Esophagus muscularis mucosa (tissue), 4 donors: ENCODE measurements around the gene TRABD2B. TPM values are rescaled to one million over a fixed set of nuclear protein-coding genes. Genes with fewer than 3 reads are reported as not detected.
A peak's percentile ranks its signal among the peaks of the same experiment; 100 is the strongest.

ENCODE experiments used
- DNase-seq: peaks from one replicate; pipeline ENCODE4 v3.0.0-alpha.2; 2017; ENCODE audit errors: extremely low spot score
- H3K27ac ChIP-seq, 4 donors: fragments of 200-600 bp; sonication (generic); replicated peaks in 1 of 4; 1 replicate in 3 of 4; 2 replicates in 1 of 4; pipeline ENCODE4 v1.5.1; 2016 to 2019; ENCODE audit warnings: mild to moderate bottlenecking in 1 of 4
- H3K27me3 ChIP-seq, 4 donors: fragments of 200-600 bp; sonication (generic); one replicate each; pipeline versions ENCODE4 v1.5.1 to v1.6.0; 2016 to 2019
- H3K36me3 ChIP-seq, 4 donors: fragments of 200-600 bp; sonication (generic); one replicate each; pipeline ENCODE4 v1.5.1; 2016 to 2019
- H3K4me1 ChIP-seq, 4 donors: fragments of 200-600 bp; sonication (generic); one replicate each; pipeline ENCODE4 v1.5.1; 2016 to 2019
- H3K4me3 ChIP-seq, 4 donors: fragments of 200-600 bp; sonication (generic); 1 replicate in 2 of 4; 2 replicates in 2 of 4; pipeline ENCODE4 v1.5.1; 2016 to 2019; ENCODE audit warnings: mild to moderate bottlenecking in 4 of 4, moderate library complexity in 1 of 4
- H3K9me3 ChIP-seq, 4 donors: fragments of 200-600 bp; sonication (generic); 1 replicate in 3 of 4; 2 replicates in 1 of 4; pipeline ENCODE4 v1.5.1; 2016 to 2019
- CTCF ChIP-seq, 3 experiments: fragments of 200-600 bp in 2 of 3; fragments of 450-650 bp in 1 of 3; sonication (generic) in 2 of 3; IDR thresholded peaks; one replicate each; pipeline ENCODE4 v1.5.1; 2017 to 2019; ENCODE audit warnings: antibody characterized with exemption in 3 of 3, mild to moderate bottlenecking in 2 of 3, moderate library complexity in 1 of 3
- EP300 ChIP-seq: sonication (generic); formaldehyde crosslinking; IDR thresholded peaks from one replicate; pipeline ENCODE4 v1.6.1; 2017; ENCODE audit warnings: antibody characterized with exemption
- POLR2A ChIP-seq: fragments of 450-650 bp; IDR thresholded peaks from one replicate; pipeline ENCODE4 v1.6.1; 2017; ENCODE audit warnings: antibody characterized with exemption, moderate library complexity, mild to moderate bottlenecking, low read depth
- POLR2AphosphoS5 ChIP-seq, 2 donors: sonication (generic); formaldehyde crosslinking; IDR thresholded peaks; one replicate each; pipeline ENCODE4 v1.6.1; 2017; ENCODE audit warnings: antibody characterized with exemption in 2 of 2
- WGBS: methylation state at CpG from one replicate; pipeline ENCODE4 v1.1.5; 2018; 5-methylcytosine and 5-hydroxymethylcytosine counted together
- intact Hi-C: fragments of 100-400 bp; cut with DNase I; formaldehyde crosslinking; loops from one replicate; pipeline ENCODE4 v1.15.1; 2023
- total RNA-seq, 4 donors: library from RNA; depleted of rRNA; stranded (reverse); fragments of >200 nt; gene quantifications; one replicate each; pipeline versions ENCODE4 v1.1.0 to v1.2.1, GENCODE V29; 2016

The TRABD2B gene
- total RNA-seq, 4 donors from 2014 or later = 4.0 to 7.6 (median 4.1) TPM

- intact Hi-C loops = no loop called here
- Histone ChIP-seq H3K36me3 (no peaks in the 10 kb centered on the region), H3K9me3 (no peaks in the 10 kb centered on the region), H3K4me3 (no peak overlapping the region), H3K27me3 (no peaks in the 10 kb centered on the region), H3K27ac (peak overlapping the region in 3 of 4 donors; percentile 17 to 24 (median 22)), H3K4me1 (peaks cover 0 to 30% (median 21%) of the 10 kb centered on the region in 4 donors)
- 100% methylated on average over 3 of the region's 6 CpGs for WGBS
- TF ChIP-seq CTCF (IDR thresholded peaks at IDR 0.05) (no peak), POLR2A (no peak), EP300 (no peak), POLR2AphosphoS5 (IDR thresholded peaks at IDR 0.05) (no peak)
- no peak for DNase-seq
Observed at GRCh38 chr1:47951545-47952235, 45.5 kb downstream of the TRABD2B start.

- Histone ChIP-seq H3K27me3 (no peaks in the 10 kb centered on the region), H3K9me3 (no peaks in the 10 kb centered on the region), H3K27ac (peak overlapping the region in 1 of 4 donors; percentile 22), H3K4me3 (no peak overlapping the region), H3K36me3 (no peaks in the 10 kb centered on the region), H3K4me1 (peaks cover 0 to 30% (median 21%) of the 10 kb centered on the region in 4 donors)
- TF ChIP-seq POLR2AphosphoS5 (IDR thresholded peaks at IDR 0.05) = no peak
- TF ChIP-seq EP300 = no peak
- no peak for TF ChIP-seq POLR2A
- TF ChIP-seq CTCF (IDR thresholded peaks at IDR 0.05) = no peak
- 95% methylated on average over 4 of the region's 8 CpGs for WGBS
- intact Hi-C loops = no loop called here
- DNase-seq = no peak
Observed at GRCh38 chr1:47951026-47951425, 46.2 kb downstream of the TRABD2B start.

GRCh38 chr1:47950471-47950870 lies 46.7 kb downstream of the TRABD2B start:
- WGBS = 40% methylated on average over 3 of the region's 3 CpGs
- intact Hi-C loops = no loop called here

GRCh38 chr1:47948126-47948525 lies 49.1 kb downstream of the TRABD2B start:
- no peaks in the 10 kb centered on the region for H3K27me3 ChIP-seq
- peaks cover 0 to 38% (median 29%) of the 10 kb centered on the region in 4 donors for H3K4me1 ChIP-seq
- no peak overlapping the region for H3K27ac ChIP-seq
- DNase-seq = no peak
- TF ChIP-seq POLR2AphosphoS5 (IDR thresholded peaks at IDR 0.05) (no peak), CTCF (IDR thresholded peaks at IDR 0.05) (peak in 1 of 3 experiments; percentile 19)
- 88% methylated on average over 5 of the region's 5 CpGs for WGBS
- intact Hi-C loops = no loop called here
- no peaks in the 10 kb centered on the region for H3K9me3 ChIP-seq
- no peaks in the 10 kb centered on the region for H3K36me3 ChIP-seq
- H3K4me3 ChIP-seq = no peak overlapping the region

More at GRCh38 chr1:47950471-47950870, 46.7 kb downstream of the TRABD2B start:
- TF ChIP-seq POLR2AphosphoS5 (IDR thresholded peaks at IDR 0.05) (no peak), CTCF (IDR thresholded peaks at IDR 0.05) (no peak), EP300 (no peak)
- peaks cover 0 to 30% (median 21%) of the 10 kb centered on the region in 4 donors for H3K4me1 ChIP-seq
- no peak for DNase-seq
- H3K27me3 ChIP-seq = no peaks in the 10 kb centered on the region
- H3K27ac ChIP-seq = peak overlapping the region in 1 of 4 donors; percentile 22
- no peaks in the 10 kb centered on the region for H3K36me3 ChIP-seq
- H3K4me3 ChIP-seq = no peak overlapping the region
- H3K9me3 ChIP-seq = no peaks in the 10 kb centered on the region

GRCh38 chr1:47947531-47947930 lies 49.7 kb downstream of the TRABD2B start:
- no peak for DNase-seq
- Histone ChIP-seq H3K36me3 (no peaks in the 10 kb centered on the region), H3K27me3 (no peaks in the 10 kb centered on the region), H3K27ac (no peak overlapping the region), H3K4me1 (peaks cover 0 to 32% (median 28%) of the 10 kb centered on the region in 4 donors), H3K9me3 (no peaks in the 10 kb centered on the region), H3K4me3 (no peak overlapping the region)
- 90% methylated on average over 6 of the region's 6 CpGs for WGBS
- intact Hi-C loops = no loop called here
- TF ChIP-seq EP300 = no peak
- TF ChIP-seq POLR2A = no peak
- no peak for TF ChIP-seq CTCF (IDR thresholded peaks at IDR 0.05)
- TF ChIP-seq POLR2AphosphoS5 (IDR thresholded peaks at IDR 0.05) = no peak
